ENCODE measurements around the gene NOP9.

The NOP9 gene

GRCh38 chr14:24299255-24300191 lies at the start of gene NOP9, which contains the start of gene DHRS1:
NOP9 (plus strand) TSS chr14:24299850; CDS start chr14:24299955, 105 bp downstream.
DHRS1 (minus strand) TSS chr14:24299780; CDS start chr14:24299106, 674 bp downstream.
- TF ChIP-seq FOXM1 (IDR thresholded peaks at IDR 0.05; ENCODE audit: borderline replicate concordance, low read depth) (no peak), EGR1 (IDR thresholded peaks at IDR 0.05) (no peak), TCF12 (IDR thresholded peaks at IDR 0.05; ENCODE audit: low read depth) (peak; percentile 57), CREB1 (IDR thresholded peaks at IDR 0.05; ENCODE audit: low read depth) (peak; percentile 99), RAD21 (IDR thresholded peaks at IDR 0.05; ENCODE audit: low read depth) (no peak), TAF1 (IDR thresholded peaks at IDR 0.05; ENCODE audit: low read depth) (peak; percentile 65)
- TF ChIP-seq, protein P1, sequence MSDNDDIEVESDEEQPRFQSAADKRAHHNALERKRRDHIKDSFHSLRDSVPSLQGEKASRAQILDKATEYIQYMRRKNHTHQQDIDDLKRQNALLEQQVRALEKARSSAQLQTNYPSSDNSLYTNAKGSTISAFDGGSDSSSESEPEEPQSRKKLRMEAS (IDR thresholded peaks at IDR 0.05): peak; percentile 91

DNA sequence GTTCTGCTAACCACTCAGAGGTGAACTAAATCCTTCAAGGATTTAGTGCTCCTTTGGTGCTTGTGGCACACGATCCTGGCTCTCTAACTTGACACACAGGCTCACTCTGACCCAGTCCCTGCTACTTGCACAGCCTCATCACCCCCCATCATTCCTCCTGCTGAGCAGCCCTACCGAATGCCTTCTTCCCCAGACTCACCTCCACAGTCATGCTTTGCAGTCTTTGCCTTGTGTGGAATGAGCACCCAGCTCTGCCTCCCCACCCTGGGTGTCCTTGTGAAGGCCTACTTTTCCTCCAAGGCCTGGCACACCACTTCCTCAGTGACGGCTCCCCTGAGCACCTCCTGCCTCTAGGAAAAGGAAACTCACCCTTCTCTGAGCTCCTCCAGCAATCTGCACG lies 49.3 kb upstream of the NOP9 start:
- TF ChIP-seq CEBPB (IDR thresholded peaks at IDR 0.05) (no peak), EP300 (IDR thresholded peaks at IDR 0.05; ENCODE audit: borderline replicate concordance) (no peak), CREB1 (IDR thresholded peaks at IDR 0.05; ENCODE audit: low read depth) (no peak), REST (IDR thresholded peaks at IDR 0.05; ENCODE audit: low read depth) (no peak), EGR1 (IDR thresholded peaks at IDR 0.05) (no peak), YY1 (IDR thresholded peaks at IDR 0.05; ENCODE audit: low read depth) (no peak), TCF12 (IDR thresholded peaks at IDR 0.05; ENCODE audit: low read depth) (no peak), USF1 (IDR thresholded peaks at IDR 0.05) (no peak), TAF1 (IDR thresholded peaks at IDR 0.05; ENCODE audit: low read depth) (no peak), FOXM1 (IDR thresholded peaks at IDR 0.05; ENCODE audit: borderline replicate concordance, low read depth) (no peak), ZBTB7A (IDR thresholded peaks at IDR 0.05; ENCODE audit: low read depth) (no peak), RAD21 (IDR thresholded peaks at IDR 0.05; ENCODE audit: low read depth) (no peak), TEAD4 (IDR thresholded peaks at IDR 0.05) (no peak), NFIC (IDR thresholded peaks at IDR 0.05) (no peak)
- TF ChIP-seq, protein P1 (IDR thresholded peaks at IDR 0.05): no peak

- no peak for TF ChIP-seq TCF12 (IDR thresholded peaks at IDR 0.05; ENCODE audit: low read depth)
- no peak for TF ChIP-seq RAD21 (IDR thresholded peaks at IDR 0.05; ENCODE audit: low read depth)
- no peak for TF ChIP-seq EGR1 (IDR thresholded peaks at IDR 0.05)
- TF ChIP-seq ZBTB7A (IDR thresholded peaks at IDR 0.05; ENCODE audit: low read depth): no peak
- no peak for TF ChIP-seq NFIC (IDR thresholded peaks at IDR 0.05)
- TF ChIP-seq YY1 (IDR thresholded peaks at IDR 0.05; ENCODE audit: low read depth): no peak
- TF ChIP-seq TEAD4 (IDR thresholded peaks at IDR 0.05): no peak
- TF ChIP-seq USF1 (IDR thresholded peaks at IDR 0.05): no peak
- no peak for TF ChIP-seq REST (IDR thresholded peaks at IDR 0.05; ENCODE audit: low read depth)
- TF ChIP-seq CREB1 (IDR thresholded peaks at IDR 0.05; ENCODE audit: low read depth): no peak
- TF ChIP-seq EP300 (IDR thresholded peaks at IDR 0.05; ENCODE audit: borderline replicate concordance): no peak
- TF ChIP-seq, protein P1 (IDR thresholded peaks at IDR 0.05): no peak
- TF ChIP-seq TAF1 (IDR thresholded peaks at IDR 0.05; ENCODE audit: low read depth): no peak
- no peak for TF ChIP-seq FOXM1 (IDR thresholded peaks at IDR 0.05; ENCODE audit: borderline replicate concordance, low read depth)
- TF ChIP-seq CEBPB (IDR thresholded peaks at IDR 0.05): no peak
These were observed 47.8 kb upstream of the NOP9 start for GRCh38 chr14:24251880-24252288.

GRCh38 chr14:24252289-24253124 lies 47.1 kb upstream of the NOP9 start:
- TF ChIP-seq, protein P1 (IDR thresholded peaks at IDR 0.05): no peak
- no peak for TF ChIP-seq ZBTB7A (IDR thresholded peaks at IDR 0.05; ENCODE audit: low read depth)
- TF ChIP-seq EGR1 (IDR thresholded peaks at IDR 0.05): no peak
- no peak for TF ChIP-seq EP300 (IDR thresholded peaks at IDR 0.05; ENCODE audit: borderline replicate concordance)
- TF ChIP-seq TEAD4 (IDR thresholded peaks at IDR 0.05): no peak
- no peak for TF ChIP-seq REST (IDR thresholded peaks at IDR 0.05; ENCODE audit: low read depth)
- no peak for TF ChIP-seq CREB1 (IDR thresholded peaks at IDR 0.05; ENCODE audit: low read depth)
- TF ChIP-seq NFIC (IDR thresholded peaks at IDR 0.05): no peak
- no peak for TF ChIP-seq TCF12 (IDR thresholded peaks at IDR 0.05; ENCODE audit: low read depth)
- TF ChIP-seq FOXM1 (IDR thresholded peaks at IDR 0.05; ENCODE audit: borderline replicate concordance, low read depth): no peak
- no peak for TF ChIP-seq USF1 (IDR thresholded peaks at IDR 0.05)
- no peak for TF ChIP-seq RAD21 (IDR thresholded peaks at IDR 0.05; ENCODE audit: low read depth)
- TF ChIP-seq CEBPB (IDR thresholded peaks at IDR 0.05): no peak
